Ovary (tissue), 9 donors: ENCODE data around the gene RERE. TPM values are rescaled to one million over a fixed set of nuclear protein-coding genes. Genes with fewer than 3 reads are reported as not detected.

Experiments
- DNase-seq, 5 donors: peaks; one replicate each; pipeline ENCODE4 v3.0.0-alpha.2; 2019 to 2020
- H3K27ac ChIP-seq, 2 donors: fragments of 200-600 bp; one replicate each; pipeline versions ENCODE4 v1.5.1 to v1.8.0; 2019 to 2022
- H3K27me3 ChIP-seq: fragments of 200-600 bp; one replicate; pipeline ENCODE4 v1.8.0; 2022
- H3K36me3 ChIP-seq: fragments of 200-600 bp; sonication (generic); one replicate; pipeline ENCODE4 v1.5.1; 2019
- H3K4me1 ChIP-seq: one replicate; pipeline ENCODE4 v1.8.1; 2013; ENCODE audit warnings: mild to moderate bottlenecking, moderate library complexity; ENCODE audit not compliant: insufficient read depth
- H3K4me3 ChIP-seq: fragments of 200-600 bp; sonication (generic); one replicate; pipeline ENCODE4 v1.5.1; 2017
- H3K9me3 ChIP-seq, 2 donors: fragments of 200-600 bp in 1 of 2; sonication (generic) in 1 of 2; one replicate each; pipeline versions ENCODE4 v1.5.1 to v1.8.1; 2013 to 2019; ENCODE audit warnings: mild to moderate bottlenecking in 1 of 2, moderate library complexity in 1 of 2
- EP300 ChIP-seq: sonication (generic); formaldehyde crosslinking; IDR thresholded peaks from one replicate; pipeline ENCODE4 v1.6.1; 2017; ENCODE audit warnings: antibody characterized with exemption
- POLR2A ChIP-seq: fragments of 450-650 bp; IDR thresholded peaks from one replicate; pipeline ENCODE4 v1.6.1; 2017; ENCODE audit warnings: antibody characterized with exemption, mild to moderate bottlenecking, moderate library complexity
- WGBS, 3 donors: extraction: QIAGEN DNeasy Blood & Tissue Kit in 1 of 3; methylation state at CpG; one replicate each; pipeline versions ENCODE4 v1.1.5 to v1.1.7; 2013 to 2017; 5-methylcytosine and 5-hydroxymethylcytosine counted together
- intact Hi-C, 4 donors: fragments of 100-400 bp; cut with DNase I; formaldehyde crosslinking; loops; one replicate each; pipeline versions ENCODE4 v1.11.0 to v1.15.1; 2022 to 2023
- polyA plus RNA-seq, 2 donors: library from polyadenylated mRNA; stranded (reverse); fragments of 200-250 nt in 1 of 2; fragments of 350-450 nt in 1 of 2; fragmentation: Illumina TruSeq in 1 of 2; extraction: RNeasy Lipid Tissue Mini Kit (QIAGEN cat#74804) in 1 of 2; gene quantifications; one replicate each; pipeline ENCODE4 v1.2.3, GENCODE V29; 2013 to 2014
- total RNA-seq, 7 donors: library from RNA; depleted of rRNA in 2 of 7; stranded (reverse); fragments of >200 nt in 2 of 7; fragmentation: NEBNext Ultra II Directional in 3 of 7; extraction: Animal tissue kit (Norgen Biotek cat#: 25700) in 3 of 7; gene quantifications; one replicate each; pipeline versions ENCODE4 v1.1.0 to v1.2.4, GENCODE V29; 2016 to 2023
- TF ChIP-seq, protein P1 (sequence below), 3 donors: fragments of 450-650 bp in 2 of 3; fragments of 200-600 bp in 1 of 3; IDR thresholded peaks; one replicate each; pipeline versions ENCODE4 v1.5.1 to v1.8.0; 2016 to 2022; ENCODE audit warnings: antibody characterized with exemption in 3 of 3, mild to moderate bottlenecking in 1 of 3
- donor health status: DM: no; HTN: no; CAD: no; lungs with moderate emphysema.
- donor health status: DM: no; HTN: no; CAD: no.
- donor health status: Bipolar disorder and iron deficiency.
- donor health status: DM: yes; HTN: yes; CAD: no.
- donor health status: DM: no; HTN: no; CAD: no.
- donor health status: DM: yes; HTN: yes; CAD: no.

RERE gene
- total and polyA plus RNA-seq, 9 donors = 36.7 to 119 (median 114) TPM

DNA sequence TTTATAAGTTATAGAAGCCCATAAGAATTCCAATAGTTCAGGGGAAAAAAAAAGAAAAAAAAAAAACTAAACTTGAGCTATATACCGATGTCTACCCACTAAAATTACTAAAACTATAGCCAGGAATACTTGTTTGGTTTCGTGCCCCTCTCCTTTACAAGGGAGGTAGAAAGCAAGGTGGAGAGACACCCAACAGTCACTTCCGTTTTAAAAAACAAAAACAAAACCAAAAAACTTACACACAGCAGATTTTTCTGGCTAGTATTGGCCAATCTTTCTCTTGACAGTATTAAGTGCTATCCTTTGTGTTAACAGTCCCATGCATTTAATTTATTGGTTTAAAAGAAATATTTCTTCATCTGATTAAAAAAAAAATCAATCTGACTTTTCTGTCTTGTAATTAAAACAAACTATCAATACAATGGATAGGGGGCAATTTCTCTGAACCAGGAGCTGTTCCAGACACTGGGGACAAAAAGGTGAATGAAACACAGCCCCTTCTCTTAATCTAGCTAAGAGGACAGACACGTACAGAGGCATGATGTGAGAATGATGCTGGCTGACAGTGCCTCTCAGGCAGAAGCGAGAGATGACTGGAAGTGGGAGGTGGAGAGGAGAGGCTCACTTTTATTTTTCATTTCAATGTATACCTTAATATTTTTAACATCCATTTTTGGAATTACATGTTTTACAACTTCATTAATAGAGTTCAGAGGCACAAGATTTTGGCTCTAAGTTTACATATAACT, 214.8 kb downstream of the RERE start:
- H3K4me3 ChIP-seq = no peak overlapping the region
- no peak overlapping the region for H3K27ac ChIP-seq
- TF ChIP-seq EP300 (no peak), POLR2A (no peak)
- TF ChIP-seq, protein P1, sequence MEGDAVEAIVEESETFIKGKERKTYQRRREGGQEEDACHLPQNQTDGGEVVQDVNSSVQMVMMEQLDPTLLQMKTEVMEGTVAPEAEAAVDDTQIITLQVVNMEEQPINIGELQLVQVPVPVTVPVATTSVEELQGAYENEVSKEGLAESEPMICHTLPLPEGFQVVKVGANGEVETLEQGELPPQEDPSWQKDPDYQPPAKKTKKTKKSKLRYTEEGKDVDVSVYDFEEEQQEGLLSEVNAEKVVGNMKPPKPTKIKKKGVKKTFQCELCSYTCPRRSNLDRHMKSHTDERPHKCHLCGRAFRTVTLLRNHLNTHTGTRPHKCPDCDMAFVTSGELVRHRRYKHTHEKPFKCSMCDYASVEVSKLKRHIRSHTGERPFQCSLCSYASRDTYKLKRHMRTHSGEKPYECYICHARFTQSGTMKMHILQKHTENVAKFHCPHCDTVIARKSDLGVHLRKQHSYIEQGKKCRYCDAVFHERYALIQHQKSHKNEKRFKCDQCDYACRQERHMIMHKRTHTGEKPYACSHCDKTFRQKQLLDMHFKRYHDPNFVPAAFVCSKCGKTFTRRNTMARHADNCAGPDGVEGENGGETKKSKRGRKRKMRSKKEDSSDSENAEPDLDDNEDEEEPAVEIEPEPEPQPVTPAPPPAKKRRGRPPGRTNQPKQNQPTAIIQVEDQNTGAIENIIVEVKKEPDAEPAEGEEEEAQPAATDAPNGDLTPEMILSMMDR (IDR thresholded peaks at IDR 0.05) = no peak
- no peaks in the 10 kb centered on the region for H3K9me3 ChIP-seq
- 68 to 78% (median 68%) methylated on average over 5 of the region's 5 CpGs for WGBS, 3 donors
- intact Hi-C loops = no loop called here
- DNase-seq = no peak
- H3K36me3 ChIP-seq = no peaks in the 10 kb centered on the region
- H3K27me3 ChIP-seq = no peaks in the 10 kb centered on the region
- peaks cover 9% of the 10 kb centered on the region for H3K4me1 ChIP-seq

DNA sequence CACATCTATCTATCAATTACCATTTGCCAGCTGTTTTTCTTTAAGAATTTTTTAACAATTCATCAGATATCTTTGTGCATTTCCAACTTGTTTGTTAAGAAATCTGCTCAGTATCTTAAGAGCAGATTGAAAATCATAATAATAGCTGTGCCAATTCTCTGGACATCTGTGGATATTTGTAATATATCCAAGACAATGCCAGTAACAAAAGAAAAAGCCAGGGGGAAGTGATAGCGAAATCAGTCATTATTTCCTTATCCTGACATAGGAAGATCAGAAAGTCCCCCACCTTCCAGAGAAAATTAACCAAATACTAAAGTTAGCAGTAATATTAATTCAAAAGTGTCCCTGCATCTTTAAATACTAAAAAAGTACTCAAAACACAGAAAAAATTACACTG, 217.1 kb downstream of the RERE start:
- no peaks in the 10 kb centered on the region for H3K36me3 ChIP-seq
- intact Hi-C loops = no loop called here
- DNase-seq = no peak
- 76 to 89% (median 77%) methylated on average over 1 of the region's 1 CpG for WGBS, 3 donors
- no peaks in the 10 kb centered on the region for H3K9me3 ChIP-seq
- no peaks in the 10 kb centered on the region for H3K27me3 ChIP-seq
- H3K27ac ChIP-seq = no peak overlapping the region
- H3K4me3 ChIP-seq = no peak overlapping the region
- H3K4me1 ChIP-seq = peaks cover 16% of the 10 kb centered on the region
- no peak for TF ChIP-seq POLR2A
- TF ChIP-seq EP300 = no peak
- TF ChIP-seq, protein P1 (IDR thresholded peaks at IDR 0.05) = no peak

DNA sequence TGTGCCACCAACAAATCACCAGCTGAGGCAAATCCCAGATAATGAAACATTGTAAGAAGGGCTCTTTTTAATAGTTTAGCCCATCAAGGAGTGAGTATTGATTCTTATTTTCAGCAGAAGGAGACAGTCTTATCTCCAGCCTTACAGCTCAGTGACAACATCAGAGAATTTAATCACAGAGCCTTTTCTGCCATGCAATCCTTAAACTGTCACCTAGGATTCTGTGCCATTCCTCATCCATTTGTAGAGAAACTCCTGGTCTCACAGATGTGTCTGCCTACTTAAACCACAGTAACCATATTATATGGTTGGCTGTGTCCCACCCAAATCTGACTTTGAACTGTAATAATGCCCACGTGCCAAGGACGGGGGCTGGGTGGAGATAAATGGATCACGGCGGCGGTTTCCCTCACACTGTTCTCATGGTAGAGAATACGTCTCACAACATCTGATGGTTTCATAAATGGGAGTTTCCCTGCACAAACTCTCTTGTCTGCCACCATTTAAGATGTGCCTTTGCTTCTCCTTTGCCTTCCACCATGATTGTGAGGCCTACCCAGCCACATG, 217.7 kb downstream of the RERE start:
- Histone ChIP-seq H3K27me3 (no peaks in the 10 kb centered on the region), H3K36me3 (no peaks in the 10 kb centered on the region), H3K9me3 (no peaks in the 10 kb centered on the region), H3K4me1 (peaks cover 16% of the 10 kb centered on the region), H3K27ac (no peak overlapping the region), H3K4me3 (no peak overlapping the region)
- intact Hi-C loops = no loop called here
- DNase-seq = no peak
- WGBS, 3 donors = 82 to 95% (median 94%) methylated on average over 6 of the region's 6 CpGs
- no peak for TF ChIP-seq POLR2A
- TF ChIP-seq EP300 = no peak
- TF ChIP-seq, protein P1 (IDR thresholded peaks at IDR 0.05) = no peak

DNA sequence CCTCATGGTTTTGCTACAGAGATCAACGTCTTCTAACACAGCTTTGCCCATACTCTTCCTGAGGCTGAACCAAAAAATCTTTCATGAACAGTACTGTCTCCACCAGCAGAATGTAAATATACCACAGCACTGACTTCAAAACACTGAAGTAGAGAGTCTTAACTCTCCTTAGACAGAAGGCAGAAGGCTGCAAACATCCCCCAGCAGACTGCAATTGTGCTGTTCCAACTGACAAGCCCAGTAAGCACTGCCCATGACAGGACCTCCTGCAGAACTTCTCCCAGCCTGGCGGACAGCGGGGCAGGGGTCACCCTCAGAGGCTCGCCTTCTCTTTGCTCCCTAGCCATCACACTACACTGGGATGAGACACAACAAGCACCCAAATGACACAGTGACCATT, 218.7 kb downstream of the RERE start:
- WGBS, 3 donors = 22 to 44% (median 30%) methylated on average over 4 of the region's 4 CpGs
- Histone ChIP-seq H3K27ac (peak overlapping the region; percentile 22 to 65), H3K36me3 (no peaks in the 10 kb centered on the region), H3K4me3 (no peak overlapping the region), H3K27me3 (no peaks in the 10 kb centered on the region), H3K4me1 (peaks cover 16% of the 10 kb centered on the region), H3K9me3 (no peaks in the 10 kb centered on the region)
- intact Hi-C loops = no loop called here
- peak; percentile 25 to 45 (median 33) for DNase-seq
- TF ChIP-seq POLR2A = no peak
- no peak for TF ChIP-seq EP300
- TF ChIP-seq, protein P1 (IDR thresholded peaks at IDR 0.05) = no peak
